Right renal pelvis (tissue), 4 donors: ENCODE measurements around the gene PAX5. TPM values are rescaled to one million over a fixed set of nuclear protein-coding genes. Genes with fewer than 3 reads are reported as not detected.

Experiments
- DNase-seq, 4 donors: peaks; one replicate each; pipeline ENCODE4 v3.0.0-alpha.2; 2013; ENCODE audit warnings: low read depth in 4 of 4, low spot score in 3 of 4, missing footprints in 1 of 4
- polyA plus RNA-seq, 4 donors: library from polyadenylated mRNA; unstranded; fragments of 120-200 nt; gene quantifications; one replicate each; pipeline ENCODE4 v1.2.1, GENCODE V29; 2013; ENCODE audit not compliant: insufficient read length in 4 of 4

PAX5 gene
- polyA plus RNA-seq, 4 donors, result 0.08 to 0.19 (median 0.16) TPM

DNA sequence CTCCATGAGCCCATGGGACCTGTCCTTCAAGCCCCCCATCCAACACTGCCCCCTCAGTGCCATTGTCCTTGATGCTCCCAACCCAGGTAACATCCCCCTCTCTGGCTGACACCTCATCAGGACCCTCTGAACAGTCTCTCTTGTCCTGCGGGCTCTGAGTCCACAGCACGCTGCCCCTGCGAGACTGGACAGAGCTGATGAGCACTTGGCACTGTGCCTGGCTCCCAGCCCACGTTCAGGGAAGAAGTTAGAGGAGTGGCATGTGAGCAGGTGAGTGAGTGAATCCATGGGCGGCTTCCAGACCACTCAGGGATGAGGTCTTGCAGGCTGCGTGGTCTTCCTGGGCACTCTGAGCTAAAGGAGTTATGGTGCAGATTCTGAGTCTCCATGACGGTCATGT, 70.7 kb downstream of the PAX5 start:
- no peak for DNase-seq

DNA sequence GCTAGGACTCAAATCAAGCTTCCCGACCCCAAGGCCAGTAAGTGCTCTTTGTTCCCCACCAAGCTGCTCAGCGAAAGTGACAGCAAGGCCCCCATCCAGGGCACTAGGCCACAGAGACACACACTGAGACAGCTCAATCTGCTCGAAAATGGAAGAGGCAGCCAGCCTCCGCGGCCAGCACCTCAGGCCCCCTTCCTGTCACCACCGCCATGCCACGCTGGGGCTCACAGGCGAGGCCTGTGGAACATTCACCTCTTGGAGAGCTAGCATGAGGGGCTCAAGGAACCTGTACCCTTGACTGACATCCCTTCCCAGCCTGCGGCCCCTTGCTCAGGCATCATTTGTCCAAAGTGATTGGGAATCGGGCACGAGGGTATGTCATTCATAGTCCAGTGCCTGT, 71.4 kb downstream of the PAX5 start:
- no peak for DNase-seq

DNA sequence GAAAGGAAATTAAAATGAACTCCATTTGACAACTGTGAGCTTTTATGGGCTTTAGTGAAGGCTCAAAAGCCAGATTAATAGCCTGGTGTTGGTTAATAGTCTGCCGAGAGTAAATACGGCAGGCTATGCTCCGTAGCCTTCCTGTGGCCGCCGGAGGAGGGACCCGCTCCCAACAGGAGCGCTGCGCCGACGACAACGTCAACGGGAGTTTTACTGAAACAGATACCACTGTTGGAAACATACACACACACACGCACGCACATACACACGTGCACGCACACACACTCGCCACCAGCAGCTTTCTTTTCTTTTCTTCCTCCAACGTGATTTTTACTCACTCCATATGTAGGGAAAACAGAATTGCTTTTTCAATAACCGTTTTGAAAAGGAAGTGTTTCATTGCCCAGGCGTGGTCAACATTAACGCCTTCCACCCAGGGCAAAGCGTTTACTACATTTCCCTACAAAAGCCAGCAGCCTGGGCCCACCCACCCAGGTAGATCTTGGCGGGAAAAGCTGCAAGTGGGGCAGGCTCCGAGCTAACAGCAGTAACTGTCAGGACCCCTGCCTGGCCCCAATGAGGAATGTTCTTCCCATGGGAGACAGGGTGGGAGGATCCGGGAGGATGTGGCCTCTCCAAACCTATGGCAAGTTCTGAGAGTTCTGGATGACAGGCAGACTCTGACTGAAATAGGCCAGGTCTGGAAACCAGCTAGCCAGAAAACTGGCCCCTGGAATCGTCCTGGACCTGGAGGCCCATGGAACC, 72.3 kb downstream of the PAX5 start:
- DNase-seq, result peak in 2 of 4 donors; percentile 34 to 39

DNA sequence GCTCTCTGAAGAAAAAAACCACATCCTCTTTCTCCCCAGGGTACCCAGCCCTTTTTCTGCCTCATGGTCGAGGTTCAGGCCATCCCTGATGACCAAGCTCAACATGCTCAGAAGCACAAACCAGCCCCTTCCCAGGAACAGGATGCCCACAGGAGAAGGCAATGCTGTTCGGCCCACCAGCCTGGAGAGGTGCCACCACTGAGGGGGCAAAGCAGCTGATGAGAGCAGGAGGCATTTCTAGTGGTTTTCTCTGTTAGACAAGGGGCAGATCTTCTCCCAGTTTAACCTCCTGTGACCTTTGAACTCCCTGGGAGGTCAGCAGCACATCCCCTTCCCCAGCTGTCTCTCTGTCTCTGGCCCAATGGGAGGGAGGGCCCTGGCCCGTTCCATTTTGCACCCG, 73.0 kb downstream of the PAX5 start:
- no peak for DNase-seq

DNA sequence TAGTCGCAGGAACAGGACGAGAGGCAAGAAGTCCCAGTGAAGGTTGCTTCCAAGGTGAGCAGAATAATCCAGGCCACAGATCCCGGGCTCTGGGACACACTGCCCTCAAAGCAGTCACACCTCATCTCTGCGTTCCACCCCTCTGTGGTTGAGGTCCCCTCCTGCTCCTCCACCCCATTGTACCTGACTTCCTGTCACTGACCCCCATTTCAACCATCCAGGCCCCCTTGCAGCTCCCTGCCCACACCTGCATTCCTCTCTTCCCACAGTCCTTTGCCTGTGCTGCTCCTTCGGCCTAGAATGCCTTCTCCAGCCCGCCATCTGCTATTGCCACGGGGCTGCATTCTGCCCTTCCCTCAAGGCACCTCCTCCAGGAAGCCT, 73.5 kb downstream of the PAX5 start:
- DNase-seq, result no peak

DNA sequence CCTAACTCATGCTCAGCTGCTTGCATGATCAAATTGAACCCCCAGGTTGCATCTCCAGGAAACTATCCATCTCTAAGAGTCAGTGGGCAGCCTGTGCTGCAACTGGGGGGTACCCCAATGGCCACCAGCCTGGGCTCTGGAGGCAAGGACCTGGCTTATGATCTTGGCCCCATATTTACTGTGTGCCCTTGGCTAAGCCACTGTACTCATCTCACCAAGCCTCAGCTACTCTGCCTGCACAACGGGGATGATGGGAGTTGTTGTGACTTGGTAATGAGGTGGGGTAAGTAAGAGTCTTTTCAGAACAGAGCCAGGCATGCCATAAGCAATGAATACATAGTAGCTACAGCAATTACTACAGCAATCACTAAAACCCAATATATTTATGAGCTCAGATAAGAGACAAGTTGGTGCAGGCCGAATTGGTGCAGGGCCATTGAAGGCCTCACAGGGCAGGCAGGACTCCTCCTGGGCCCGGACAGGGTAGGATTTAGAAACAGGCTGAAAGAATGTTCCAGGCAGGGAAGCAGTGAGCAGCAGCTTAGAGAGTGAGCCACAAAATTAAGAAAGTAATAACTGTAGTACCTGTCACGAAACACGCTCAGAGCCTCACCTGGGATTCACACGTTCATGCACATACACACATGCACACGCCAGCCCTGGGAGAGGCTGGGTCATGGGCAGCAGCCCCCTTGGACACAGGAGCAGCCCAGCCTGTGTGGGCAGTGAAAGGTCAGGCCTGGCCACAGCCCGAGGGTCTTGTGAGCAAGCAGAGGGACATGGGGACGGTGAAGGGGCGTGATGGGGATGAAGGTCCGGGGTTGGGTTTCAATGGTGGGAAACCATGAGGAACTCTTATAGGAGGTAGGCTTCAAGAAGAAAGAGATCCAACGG, 74.1 kb downstream of the PAX5 start:
- DNase-seq, result no peak

DNA sequence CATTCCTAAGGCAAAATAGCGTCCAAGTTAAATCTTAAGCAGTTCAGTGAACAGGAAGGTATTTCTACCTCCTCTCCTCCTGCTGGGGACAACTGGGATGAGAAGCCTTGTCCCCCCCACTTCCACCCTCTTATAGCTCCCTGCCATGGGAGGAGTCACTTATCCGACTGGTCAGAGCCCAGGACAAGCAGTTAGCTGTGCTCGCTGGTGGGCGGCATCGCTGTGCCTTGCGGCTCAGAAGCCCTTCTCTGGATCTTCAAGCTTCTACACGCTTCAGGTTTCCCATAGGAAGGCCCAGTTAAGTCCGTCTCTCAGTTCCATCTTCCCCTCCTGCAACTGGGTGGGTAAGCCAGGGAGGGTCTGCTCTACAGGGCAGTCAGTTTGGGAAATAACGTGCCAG, 77.2 kb downstream of the PAX5 start:
- no peak for DNase-seq

DNA sequence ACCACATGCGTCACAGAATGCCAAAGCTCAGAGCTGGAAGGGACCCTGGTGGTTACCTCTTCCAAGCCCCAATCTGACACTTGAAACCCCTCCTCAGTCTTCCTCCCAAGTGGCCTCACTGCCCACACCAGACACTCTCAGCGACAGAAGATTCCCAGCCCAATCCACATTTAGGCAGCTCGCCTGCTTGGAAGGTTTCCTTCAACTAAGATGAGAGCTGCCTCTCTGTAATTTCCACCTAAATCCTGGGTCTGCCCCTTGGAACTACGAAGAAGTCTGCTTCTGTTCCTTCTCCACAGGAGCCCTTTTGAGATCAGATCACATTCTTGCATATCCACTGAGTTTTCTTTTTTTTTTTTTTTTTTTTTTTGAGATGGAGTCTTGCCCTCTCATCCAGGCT, 83.7 kb downstream of the PAX5 start:
- DNase-seq, result no peak

DNA sequence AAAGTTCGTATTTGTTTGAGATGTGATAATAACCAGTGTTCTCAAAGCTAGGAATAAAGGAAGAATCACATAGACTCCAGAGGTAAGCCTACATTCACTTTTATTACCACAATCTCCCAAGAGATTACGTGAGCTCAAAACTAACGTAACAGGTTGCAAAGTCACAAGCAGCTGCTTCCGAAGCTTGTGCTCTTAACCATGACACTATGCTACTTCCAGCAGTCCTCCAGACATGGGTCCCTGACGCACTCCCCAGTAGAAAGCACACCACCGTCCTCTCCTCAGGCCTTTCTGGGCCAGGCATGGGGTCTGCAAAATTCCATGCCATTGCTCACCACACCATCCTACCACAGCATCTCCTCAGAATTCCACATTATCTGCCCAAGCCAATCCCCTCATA, 84.6 kb downstream of the PAX5 start:
- DNase-seq, result no peak

DNA sequence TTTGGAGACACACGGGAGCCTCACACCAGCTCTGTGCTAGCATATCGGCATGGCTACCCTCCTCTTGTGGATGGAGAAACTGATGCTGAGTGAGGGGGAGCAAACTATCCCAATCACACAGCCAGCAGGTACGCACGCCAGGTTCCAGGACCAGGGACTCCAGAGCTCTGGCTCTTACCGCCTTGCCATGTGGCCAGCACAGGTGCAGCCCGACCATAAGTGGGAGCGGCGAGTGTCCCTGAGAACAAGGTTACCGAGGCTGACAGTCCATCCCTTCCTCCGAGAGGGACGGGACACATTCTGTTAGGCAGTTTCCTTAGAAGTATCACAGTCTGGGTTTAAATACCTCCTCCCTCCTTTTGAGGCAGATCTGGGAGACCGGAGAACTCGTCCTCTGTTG, 86.0 kb downstream of the PAX5 start:
- no peak for DNase-seq

DNA sequence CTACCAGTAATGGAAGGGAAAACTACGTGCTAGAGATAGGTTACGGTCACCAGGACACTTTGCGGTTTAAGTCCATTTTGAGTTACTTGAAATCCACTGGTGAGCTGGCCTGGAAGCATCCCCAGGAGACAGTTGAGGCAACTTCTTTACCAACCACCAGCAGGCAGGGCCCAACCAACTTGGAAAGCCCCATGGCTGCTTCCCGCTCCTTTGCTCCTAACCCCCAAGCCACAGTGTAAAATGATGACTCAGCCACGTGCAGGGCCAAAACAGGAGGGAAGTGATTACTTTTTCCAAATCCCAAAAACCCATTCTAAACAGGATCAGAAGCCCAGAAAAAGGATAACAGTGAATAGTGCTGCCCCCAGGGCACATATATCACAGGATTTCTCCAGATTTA, 87.4 kb downstream of the PAX5 start:
- no peak for DNase-seq

DNA sequence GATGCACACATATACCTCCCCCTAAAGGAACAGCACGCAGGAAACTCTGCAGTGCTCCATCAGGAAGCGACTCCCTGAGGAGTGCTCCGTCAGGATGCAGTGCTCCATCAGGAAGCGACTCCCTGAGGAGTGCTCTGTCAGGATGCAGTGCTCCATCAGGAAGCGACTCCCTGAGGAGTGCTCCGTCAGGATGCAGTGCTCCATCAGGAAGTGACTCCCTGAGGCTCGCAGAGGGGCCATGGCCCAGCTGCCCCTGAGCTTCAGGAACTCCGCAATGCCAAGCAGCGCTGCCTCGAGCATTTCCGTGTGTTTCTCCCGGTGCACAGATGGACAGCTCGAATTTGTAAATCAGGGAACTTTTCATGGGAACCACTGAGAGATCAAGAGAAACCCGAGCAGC, 88.1 kb downstream of the PAX5 start:
- DNase-seq, result no peak

DNA sequence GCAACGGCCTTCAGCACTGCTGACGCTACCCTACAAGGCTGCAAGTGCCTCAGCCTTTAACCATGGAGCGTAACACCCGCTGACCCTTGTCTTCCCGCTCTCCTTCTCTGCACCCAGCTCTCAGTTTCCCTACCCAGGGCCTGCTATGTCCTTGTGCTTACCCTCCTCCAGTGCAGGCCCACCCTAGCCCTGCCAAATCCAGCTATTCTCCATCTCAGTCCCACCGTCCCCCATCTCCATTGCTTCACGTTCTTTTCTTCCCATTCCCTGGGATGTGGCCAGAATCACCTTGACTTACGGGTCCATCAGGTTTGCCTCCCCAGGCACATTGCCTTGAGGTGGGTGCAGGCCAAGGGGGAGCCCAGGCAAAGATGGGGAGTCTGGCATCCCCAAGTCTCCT, 91.2 kb downstream of the PAX5 start:
- no peak for DNase-seq

DNA sequence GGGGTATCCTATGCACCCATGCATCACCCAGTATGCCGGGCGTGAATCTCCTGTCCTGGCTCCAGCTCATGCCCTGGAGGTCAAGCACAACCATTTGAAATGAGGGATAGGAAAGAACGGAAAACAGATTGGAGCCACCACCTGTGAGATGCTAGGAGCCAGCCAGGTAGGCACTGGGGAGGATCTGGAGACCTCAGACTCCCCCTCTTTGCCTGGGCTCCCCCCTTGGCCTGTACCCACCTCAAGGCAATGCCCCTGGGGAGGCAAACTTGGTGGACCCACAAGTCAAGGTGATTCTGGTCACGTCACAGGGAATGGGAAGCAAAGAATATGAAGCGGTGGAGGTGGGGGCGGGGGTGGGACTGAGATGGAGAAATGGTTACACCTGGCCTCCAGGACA, 92.6 kb downstream of the PAX5 start:
- no peak for DNase-seq

DNA sequence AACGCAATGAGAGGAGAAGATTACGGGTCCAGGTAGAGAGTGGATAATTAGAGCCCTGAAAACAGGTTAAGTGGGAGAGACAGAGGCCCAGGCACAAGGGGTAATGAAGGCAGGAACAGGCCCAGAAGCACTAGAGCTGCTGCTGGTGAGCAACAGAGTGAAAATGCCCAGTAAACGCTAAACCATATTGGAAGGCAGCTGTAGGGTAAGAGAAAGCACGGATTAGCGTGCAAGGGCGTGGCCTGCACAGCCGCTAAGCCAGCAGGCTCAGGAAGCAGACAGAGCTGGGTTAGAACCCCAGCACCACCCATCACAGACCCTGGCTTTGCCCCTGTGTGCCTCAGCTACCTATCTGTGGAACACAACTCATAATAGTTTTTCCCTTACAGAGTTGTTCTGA, 93.2 kb downstream of the PAX5 start:
- DNase-seq, result no peak

DNA sequence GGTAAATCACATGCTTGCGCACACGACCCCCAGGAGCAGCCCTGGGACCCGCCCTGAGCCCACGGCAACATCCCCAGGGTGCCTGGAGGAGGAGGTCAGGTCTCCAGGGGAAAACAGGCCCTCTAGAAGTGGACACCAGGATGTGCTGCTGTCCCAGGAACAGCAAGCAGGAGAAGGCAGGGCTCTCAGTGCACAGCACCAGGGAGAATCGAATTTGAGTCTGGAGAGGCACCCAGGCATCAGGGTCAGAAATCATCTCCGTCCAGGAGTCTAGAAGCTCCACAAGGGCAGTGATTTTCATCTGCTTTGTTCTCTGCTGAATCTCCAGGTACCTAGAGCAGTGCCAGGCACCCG, 93.6 kb downstream of the PAX5 start:
- DNase-seq, result no peak

DNA sequence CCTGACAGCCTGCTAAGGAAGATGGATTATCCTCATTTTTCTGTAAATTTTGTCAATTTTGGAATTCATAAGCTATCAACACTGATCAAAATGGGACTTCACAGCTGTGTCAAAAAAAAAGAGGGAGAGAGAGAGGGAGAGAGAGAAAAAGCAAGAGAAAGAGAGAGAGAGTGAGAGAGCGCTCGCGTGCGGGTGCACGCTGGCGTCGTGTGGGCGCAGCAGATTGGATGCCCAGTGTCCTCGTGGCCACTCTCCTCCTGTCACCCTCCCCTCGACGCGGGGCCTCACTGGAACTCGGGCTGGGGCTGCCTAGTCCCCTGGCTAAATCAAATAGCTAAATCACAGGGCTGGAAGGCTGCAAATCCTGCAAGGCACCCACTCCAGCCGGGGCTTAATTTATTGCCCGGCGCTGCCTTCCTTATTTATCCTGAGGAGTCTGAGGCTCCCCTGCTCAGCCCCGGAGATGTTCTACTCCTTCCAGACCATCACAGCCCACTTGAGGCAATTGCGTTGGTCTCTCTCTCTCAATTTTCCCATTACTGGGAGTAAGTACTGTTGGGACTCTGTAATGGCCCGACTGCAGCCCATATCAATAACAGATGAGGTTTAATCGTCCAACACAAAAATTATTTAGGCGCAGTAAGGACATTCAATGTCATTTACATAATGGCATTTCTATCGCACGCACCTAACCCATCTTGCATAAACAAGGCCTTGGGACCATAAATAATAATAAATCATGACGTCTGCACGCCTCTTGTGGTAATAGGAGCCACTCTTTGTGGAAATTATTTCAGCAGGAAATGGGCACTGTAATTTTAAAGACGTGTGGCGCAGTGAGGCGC, 94.2 kb downstream of the PAX5 start:
- DNase-seq, result no peak

DNA sequence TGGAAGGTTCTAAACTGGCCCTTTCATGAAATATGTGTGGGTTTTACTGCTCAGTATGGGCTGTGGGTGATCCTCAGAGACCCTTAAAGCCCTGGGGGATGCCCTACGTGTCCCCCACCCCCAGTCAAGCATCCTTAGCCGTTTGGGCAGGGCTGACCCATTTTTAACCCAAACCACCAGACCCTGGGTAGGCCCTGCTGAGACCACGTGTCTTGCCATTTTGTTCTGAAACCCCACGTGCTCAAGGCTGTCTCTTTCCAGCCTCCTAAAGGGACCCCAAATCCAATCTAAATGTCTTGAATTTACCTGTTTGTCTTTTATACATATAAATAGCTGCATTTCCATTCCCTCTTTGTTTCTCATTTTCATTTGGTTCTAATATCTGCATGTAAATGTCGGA, 94.9 kb downstream of the PAX5 start:
- DNase-seq, result no peak

DNA sequence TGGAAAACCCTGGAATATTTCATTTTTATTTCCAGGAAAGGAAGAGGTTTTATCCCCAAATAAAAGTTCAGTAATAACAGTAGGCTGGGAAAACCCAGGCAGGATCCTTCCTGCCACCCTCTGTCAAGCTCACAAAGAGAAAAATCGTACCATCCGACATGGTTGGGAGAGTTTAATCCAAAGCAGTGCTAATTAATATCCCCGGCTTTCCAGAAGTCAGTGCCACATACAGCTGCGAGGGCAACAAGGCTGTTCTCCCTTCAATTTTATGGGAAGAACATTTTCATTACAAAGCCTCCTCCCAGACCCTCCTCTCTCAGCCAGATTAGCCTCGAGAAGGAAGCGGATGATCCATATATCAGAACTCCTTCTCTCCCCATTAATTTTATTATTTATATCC, 95.5 kb downstream of the PAX5 start:
- DNase-seq, result no peak

DNA sequence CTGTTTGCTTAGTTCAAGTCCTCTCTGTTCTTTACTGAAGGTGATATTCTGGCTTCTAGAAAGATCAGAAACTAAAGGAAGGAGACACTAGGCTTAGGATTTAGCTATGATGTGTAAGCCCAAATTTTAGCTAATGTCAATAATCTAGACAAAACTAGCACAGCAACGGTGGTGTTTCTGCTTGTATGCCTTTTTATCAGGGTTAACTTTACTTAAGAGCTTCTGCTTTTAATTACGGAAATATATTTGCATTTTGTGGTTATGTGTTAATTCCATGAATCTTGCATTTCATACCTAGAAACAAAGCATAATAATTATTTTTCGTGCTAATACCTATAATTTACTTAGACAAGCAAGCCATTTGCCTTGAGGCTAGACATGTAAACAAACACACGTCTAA, 96.1 kb downstream of the PAX5 start:
- no peak for DNase-seq

DNA sequence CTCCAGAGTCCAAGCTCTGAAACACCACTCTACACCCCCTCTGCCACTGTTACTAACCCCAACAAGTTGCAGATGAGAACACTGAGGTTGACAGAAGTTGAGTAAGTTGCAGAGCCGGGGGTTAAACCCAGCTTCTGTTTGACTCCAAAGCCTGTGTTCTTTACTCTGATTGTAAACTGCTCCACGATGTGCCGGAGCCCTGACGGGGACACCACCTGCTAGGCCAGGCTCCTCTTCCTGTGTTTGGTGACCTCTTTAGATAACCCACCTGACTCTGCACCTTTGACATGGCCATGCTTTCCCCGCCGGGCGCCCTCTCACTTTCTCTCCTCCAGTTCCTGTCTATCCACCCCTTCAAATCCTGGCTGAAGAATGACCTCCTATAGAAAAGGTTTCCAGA, 96.7 kb downstream of the PAX5 start:
- no peak for DNase-seq

DNA sequence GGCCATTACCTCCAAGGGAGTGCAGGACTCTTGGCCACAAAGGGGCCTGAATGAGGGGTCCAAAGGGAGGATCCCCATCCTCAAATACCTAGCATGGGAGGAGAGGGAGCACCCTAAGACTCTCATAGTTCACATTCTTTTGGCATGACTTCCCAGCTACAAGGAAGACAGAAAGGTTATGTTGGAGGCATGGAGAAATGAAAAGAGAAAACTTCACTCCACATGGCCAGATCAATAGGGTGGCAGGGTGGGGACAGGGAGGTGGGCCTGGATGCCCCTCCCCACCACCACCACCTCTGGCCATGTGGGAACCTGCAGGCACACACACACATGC, 97.6 kb downstream of the PAX5 start:
- no peak for DNase-seq
